GM11168 (cell line): ENCODE results near the gene ELOVL1.

ENCODE experiments used
- in situ Hi-C: fragments of 300-500 bp; cut with MboI; formaldehyde crosslinking; loops from one replicate; pipeline ENCODE4 v1.12.0; 2022; ENCODE audit warnings: low sequenced_read_pairs; ENCODE audit not compliant: unreplicated experiment

ELOVL1 gene

DNA sequence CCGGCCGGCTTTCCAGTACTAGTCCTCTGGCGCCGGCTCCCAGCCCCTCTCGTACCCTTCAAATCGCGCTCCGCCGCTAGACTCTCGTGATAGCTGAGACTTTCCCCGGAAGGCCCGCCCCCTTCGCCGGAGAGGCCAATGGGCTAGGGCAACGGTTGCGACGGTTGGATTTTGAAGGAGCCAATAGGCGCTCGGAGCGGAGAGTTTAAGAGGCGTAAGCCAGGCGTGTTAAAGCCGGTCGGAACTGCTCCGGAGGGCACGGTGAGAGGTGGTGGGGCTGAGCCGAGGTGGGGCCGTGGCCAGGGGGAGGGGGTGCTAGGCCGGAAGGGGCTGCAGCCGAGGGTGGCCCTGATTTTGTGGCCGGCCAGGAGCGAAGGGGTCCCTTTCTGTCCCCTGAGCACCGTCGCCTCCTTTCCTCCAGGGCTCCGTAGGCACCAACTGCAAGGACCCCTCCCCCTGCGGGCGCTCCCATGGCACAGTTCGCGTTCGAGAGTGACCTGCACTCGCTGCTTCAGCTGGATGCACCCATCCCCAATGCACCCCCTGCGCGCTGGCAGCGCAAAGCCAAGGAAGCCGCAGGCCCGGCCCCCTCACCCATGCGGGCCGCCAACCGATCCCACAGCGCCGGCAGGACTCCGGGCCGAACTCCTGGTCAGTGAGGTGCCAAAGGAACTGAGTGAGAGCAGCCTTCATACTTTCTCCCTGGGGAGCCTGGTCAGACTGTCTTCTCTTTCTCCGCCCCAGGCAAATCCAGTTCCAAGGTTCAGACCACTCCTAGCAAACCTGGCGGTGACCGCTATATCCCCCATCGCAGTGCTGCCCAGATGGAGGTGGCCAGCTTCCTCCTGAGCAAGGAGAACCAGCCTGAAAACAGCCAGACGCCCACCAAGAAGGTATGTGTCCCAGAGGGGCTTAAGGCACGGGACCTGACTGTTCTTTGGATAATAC lies 8.8 kb downstream of the ELOVL1 start, which contains the start of gene CDC20:
Gene CDC20 (plus strand): TSS at position 236 of the 948 bp plus-strand sequence. CDS start 235 bp downstream, at position 471.
- in situ Hi-C loops = no loop called here

DNA sequence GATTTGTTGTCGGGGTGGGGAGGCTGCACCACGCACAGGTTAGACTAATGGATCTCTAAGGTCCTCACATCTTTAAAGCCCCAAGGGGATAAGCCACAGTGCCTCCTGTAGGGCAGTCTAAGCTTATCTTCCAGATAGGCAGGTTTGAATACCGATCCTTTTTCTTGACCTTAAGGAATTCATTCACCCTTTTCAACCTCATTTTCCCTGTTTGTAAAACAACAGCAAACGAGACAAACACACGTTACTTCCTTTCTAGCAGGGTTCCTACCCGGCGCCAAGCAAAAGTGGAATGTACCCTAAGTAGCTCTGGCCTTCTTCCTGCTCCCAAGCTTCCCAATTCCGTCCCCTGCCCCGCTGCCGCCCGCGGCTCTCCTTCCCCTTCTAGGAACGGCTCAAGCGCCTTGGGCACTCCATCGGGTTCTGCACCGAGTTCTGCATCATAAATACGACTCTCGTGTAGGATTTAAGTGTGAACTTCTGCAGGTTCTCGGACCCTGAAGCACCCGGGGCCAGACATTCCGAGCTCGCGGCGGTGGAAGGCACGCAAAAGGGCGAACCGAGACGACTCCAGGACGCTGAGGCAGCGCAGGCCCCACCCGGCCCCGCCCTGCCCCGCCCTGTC lies 9.6 kb downstream of the ELOVL1 start:
- in situ Hi-C loops = no loop called here

DNA sequence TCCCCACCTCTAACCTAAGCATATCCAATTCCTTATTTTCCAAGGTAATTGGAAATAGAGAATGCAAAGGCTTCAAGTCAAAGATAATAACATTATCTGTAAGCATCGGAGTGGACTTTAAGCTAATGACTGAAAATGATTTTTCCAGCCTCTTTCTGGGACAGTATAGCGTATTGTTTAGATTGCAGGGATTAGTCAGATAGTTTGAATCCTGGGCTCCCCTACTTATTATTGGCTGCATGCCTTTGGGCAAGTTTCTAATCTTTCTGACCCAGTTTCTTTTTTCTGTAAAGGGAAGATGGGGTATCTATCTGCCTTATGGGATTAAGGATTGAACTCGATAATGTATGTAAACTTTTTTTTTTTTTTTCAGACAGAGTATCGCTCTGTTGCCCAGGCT lies 10.6 kb downstream of the ELOVL1 start:
- in situ Hi-C loops = no loop called here

DNA sequence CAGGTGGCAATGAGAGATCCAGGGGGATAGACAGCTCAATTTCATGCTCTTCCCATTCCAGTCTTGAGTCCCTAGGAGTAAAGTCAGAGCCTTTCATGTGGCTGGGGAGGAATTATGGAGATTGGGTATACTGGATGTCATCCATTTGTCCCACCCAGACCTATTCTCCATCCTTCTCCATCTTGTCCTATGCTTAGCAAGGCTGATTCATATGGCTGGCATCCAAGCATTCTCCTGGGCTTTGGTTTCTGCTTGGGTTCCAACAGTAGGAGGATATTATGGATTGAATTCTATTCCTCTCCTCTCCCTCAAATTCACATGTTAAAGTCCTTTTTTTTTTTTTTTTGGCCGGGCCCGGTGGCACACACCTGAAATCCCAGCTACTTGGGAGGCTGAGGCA lies 12.9 kb downstream of the ELOVL1 start:
- in situ Hi-C loops = no loop called here

DNA sequence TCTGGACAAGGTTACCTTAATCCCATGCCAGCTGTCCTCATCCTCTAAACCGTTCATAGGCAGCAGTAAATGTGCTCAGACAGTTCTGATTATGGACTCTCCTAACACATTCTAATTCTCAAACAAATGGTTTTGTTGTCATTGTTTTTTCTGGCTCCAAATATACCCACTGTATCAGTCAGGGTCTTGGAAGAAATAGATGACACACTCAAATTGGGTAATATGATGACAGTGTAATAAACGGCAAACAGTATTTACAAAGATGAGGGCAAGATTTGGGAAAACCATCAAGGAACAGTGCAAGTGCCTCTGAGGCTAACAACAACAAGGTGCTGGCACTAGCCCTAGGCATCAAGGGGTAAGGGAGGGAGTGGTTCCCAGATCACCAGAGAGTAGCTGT lies 13.3 kb downstream of the ELOVL1 start:
- in situ Hi-C loops = no loop called here

DNA sequence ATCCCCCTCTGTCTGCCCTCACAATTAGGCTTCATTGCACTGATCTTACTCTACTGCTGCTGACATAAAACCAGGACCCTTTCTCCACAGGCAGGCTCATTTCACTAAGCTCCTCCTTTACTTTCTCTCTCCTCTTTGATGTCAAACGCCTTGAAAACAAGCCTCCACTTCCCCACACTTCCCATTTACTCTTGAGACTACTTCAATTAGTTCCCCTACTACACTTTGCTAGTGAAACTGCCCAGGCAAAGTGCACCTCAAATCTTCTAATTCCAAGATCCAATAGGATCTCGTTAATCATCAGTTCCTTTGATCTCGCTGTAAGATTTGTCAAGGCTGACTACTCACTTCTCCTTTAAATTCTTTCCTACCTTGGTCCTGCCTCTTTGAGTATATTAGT lies 14.9 kb downstream of the ELOVL1 start:
- in situ Hi-C loops = no loop called here

DNA sequence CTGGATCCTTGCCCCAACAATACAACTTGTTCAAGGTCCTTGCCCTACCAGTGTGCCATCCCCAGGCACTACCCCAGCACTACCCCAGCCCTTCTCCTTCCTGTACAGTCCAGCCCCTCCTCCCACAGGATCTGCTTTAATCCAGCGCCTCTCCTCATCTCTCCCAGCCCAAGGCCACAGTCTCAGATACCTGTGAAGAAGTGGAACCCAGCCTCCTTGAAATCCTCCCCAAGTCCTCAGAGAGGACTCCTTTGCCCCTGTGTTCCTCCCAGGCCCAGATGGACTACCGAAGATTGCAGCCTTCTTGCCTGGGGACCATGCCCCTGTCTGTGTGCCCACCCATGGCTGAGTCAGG lies 15.5 kb downstream of the ELOVL1 start:
- in situ Hi-C loops = no loop called here

DNA sequence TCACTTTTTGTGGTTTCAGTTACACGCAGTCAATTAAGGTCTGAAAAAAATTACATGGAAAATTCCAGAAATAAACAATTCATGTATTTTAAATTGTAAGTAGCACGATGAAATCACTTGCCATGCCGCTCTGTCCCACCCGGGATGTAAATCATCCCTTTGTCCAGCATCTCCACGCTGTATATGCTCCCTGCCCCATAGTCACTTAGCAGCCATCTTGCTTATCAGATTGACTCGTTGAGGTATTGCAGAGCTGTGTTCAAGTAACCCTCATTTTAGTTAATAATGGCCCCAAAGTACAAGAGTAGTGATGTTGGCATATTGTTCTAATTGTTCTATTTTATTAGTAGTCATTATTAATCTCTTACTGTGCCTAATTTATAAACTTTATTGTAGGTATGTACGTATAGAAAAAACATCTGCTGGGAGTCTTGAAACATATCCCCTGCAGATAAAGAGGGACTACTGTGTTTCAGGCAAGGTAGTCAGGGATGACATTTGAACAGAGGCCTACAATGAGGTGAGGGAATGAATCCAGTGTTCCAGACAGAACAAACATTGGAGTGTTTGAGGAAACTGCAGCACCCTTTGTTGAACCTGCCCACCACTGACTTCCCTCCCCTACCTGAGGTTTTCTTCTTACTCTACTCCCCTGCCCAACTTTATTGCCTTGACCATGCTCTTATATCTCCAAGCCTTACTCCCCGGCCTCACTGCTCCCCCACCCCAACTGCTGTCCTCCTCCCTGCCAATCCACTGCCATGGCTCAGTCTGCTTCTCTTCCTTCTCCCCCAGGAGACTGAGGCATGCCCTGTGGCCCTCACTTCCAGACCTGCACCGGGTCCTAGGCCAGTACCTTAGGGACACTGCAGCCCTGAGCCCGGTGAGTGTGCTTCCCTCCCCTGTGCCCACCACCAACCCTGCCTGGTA lies 16.1 kb downstream of the ELOVL1 start:
- in situ Hi-C loops = no loop called here

DNA sequence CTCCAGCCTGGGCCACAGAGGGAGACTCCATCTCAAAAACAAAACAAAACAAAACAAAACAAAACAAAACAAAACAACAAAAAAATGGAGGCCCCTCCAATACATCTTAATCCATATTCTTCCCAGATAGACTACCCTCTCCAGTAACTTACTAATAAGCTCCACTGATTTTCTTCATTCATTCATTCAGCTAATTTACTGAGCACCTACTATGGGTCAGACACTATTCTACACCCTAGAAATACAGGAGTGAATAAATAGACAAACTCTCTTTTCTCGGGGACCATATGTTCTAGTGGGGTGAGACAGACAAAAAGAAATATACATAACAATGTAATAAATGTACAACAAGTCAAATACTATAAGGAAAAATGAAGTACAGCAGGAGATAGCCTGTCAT lies 16.8 kb downstream of the ELOVL1 start:
- in situ Hi-C loops = no loop called here

DNA sequence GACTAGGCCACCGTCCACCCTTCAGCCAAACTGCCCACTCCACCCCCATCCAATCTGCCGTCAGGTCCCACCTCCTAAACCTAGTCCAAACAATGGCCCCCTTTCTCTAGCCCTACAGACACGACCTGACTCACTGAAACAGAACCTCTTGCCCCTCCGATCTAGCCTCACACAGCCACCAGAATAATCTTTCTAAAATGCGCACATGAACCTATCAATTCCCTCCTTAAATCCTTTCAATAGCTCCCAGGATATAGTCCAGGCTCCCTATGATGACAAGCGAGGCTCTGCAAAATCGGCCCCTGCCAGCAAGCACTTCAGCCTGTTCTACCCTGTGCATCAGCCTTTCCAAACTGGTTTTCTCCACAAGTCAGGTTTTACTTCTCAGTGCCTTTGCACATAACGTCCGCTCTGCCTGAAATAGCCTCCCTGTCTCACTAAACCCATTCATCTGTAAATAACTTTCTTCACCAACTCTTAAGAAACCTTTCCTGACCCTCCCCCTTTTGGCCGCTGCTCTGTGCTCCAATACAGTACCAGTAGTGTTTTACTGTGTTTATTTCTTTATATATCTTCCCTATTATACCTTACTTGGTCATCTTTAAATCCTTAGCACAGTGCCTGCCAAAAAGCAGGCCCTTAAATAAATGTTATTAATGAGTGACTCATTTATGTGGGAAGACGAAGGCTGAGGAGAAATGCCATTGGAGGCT lies 18.1 kb downstream of the ELOVL1 start:
- in situ Hi-C loops = no loop called here

DNA sequence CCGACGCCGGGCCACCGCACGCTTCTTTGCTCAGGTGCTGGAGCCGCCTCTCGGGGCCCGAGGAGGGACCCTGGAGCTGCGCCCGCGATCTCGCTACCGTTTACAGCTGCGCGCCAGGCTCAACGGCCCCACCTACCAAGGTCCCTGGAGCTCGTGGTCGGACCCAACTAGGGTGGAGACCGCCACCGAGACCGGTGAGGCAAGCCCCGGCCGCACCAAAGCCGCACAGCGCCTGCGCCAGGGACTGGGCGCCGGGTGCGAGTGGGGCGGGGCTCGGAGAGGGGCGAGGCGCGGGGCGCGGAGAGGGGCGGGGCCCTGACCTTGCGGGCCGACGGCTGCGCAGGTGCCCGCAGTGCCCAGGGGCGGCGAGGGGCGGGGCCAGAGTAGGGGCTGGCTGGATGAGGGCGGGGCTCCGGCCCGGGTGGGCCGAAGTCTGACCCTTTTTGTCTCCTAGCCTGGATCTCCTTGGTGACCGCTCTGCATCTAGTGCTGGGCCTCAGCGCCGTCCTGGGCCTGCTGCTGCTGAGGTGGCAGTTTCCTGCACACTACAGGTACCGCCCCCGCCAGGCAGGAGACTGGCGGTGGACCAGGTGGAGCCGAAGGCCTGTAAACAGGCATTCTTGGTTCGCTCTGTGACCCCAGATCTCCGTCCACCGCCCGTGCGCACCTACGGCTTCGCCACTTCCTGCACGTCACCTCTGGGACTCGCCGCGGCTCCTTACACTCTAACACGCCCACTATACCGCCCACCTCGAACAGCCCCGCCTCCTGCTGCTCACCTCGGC lies 18.8 kb downstream of the ELOVL1 start:
- in situ Hi-C loops = no loop called here

DNA sequence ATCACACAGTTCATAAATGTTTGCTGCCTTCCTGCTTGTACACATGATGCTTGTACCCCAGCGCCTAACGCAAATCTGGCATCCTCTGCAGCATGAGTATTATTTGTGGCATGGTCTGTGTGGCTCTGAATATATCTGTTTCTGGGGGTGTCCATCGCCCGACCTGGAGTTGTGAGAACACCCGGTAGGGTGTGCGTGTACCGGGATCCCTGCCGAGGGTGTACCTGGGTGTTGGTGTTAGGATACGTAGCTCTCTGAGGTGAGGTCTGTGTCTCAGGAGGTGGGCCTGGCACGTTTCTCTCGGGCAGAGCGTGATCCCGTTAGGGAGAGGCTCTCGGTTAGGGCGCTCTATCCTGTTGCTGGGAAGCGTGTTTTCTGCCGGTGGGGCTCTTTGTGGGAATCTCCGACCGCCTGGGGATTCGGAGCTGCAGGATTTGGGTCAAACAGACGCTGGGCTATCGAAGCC lies 19.4 kb downstream of the ELOVL1 start:
- in situ Hi-C loops = no loop called here

DNA sequence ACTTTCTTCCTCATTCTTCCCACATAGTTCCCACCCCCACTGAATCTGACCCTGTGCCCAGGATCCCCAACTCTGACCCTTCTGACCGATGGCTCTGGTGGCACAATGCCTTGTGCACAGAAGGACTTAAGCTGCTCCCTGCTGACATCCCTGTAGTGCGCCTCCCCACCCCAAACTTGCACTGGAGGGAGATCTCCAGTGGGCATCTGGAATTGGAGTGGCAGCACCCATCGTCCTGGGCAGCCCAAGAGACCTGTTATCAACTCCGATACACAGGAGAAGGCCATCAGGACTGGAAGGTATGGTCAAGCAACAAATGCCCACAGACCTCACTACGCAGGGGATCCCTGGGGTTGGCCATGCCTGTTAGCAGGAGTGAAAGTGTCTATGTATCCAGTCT lies 21.2 kb downstream of the ELOVL1 start:
- in situ Hi-C loops = no loop called here

DNA sequence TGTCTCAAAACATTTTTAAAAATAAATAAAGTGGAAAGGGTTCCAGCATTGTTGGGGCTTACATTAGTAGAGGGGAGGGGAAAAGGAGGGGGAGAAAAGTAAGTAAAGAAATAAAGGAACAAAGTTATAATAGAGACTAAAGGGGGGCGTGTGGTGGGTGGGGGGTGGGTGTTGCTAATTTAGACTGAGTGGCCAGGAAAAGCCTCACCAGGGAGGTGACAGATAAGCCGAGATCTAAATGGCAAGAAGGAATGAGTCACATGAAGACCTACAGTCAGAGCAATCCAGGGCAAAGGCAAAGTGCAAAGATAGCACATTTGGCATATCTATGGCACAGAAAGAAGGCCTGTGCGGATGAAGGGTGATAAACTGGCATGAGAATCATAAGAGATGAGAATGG lies 22.7 kb downstream of the ELOVL1 start:
- in situ Hi-C loops = no loop called here

DNA sequence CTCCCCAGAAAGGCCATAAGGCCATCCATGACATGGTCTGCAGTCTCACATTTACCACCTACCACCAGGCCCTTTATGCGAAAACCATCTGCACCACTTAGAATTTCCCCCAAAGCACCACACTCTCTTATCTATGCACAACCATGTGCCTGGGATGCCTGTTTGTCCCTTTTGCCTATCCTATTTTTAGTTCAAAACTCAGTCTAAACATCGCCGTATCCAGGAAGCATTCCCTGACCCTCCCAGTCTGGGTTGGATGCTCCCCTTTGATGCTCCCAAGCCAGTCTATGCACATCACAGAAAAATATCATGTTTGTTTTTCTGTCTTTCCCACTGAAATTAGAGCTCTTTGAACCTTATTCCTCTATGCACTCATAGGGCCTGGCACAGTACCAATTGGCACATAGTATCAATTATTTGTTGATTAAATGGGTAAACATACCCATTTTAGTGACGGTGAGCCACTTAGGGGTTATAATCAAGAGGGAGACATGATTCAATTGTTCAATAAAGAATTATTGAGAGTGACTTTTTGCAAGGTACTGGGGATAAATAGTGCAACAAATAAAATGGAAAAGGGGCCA lies 23.5 kb downstream of the ELOVL1 start:
- in situ Hi-C loops = no loop called here

DNA sequence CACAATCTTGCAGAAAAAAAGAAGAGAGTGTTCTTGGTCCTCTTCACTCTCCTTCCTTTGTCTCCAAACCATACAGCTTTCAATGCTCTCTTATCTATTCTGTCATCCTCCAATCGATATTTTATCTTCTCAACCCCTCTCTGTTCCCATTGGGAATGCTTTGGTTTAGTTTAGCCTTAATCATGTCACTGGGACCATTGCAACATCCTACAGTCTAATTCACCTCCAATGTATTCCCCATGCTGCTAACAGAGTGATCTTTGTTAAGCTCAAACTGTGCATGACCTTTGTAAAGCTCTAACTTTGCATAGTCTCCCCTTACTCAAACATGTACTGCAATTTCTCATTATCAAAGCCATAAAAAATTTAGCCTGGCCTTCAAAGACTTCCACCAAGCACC lies 27.3 kb downstream of the ELOVL1 start:
- in situ Hi-C loops = no loop called here

DNA sequence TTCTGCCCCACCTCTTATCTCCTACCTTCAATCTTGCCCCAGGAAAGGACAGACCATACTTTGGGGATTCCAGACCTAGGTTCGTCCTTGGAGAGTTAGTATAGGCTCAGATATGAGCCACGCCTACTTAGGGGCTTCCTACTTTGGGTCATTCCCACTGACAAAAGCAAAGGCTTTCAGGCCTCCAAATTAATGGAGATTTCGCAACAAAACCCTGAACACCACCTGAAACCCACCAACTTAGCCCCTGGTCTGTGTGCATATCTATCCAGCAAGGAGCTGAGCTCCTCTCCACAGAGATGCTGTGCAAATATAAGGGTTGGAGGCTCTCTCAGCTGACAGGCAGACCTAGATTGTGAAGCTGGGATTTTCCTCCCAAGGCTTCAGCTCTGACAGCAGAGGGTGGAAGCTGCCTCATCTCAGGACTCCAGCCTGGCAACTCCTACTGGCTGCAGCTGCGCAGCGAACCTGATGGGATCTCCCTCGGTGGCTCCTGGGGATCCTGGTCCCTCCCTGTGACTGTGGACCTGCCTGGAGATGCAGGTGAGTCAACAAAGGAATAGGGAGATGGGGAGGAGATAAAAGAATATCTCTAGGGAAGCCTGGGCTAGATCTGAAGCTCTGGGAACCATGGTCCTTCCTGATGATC lies 28.1 kb downstream of the ELOVL1 start:
- in situ Hi-C loops = no loop called here

DNA sequence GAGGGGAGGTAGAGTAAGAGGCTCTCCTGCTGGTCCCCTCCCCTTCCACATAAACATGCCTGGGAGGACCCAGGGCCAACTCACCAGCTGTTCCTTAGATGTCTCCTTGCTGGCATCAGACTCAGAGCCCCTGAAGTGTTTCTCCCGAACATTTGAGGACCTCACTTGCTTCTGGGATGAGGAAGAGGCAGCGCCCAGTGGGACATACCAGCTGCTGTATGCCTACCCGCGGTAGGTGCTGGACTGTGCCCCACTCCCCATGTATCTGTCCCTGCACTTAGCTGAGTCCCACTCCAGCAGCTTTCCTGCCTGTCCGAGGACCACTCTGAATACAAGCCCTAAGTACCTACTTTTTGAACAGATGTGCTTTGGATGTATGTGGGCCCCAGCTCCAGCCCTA lies 29.8 kb downstream of the ELOVL1 start:
- in situ Hi-C loops = no loop called here
